A673 (cell line): ENCODE measurements around the gene ZSWIM9.

Experiments
- EZH2 ChIP-seq: fragments of 200-600 bp; sonication (generic); IDR thresholded peaks from 2 replicates; pipeline ENCODE4 v1.6.1; 2017; ENCODE audit warnings: borderline replicate concordance, low read depth, mild to moderate bottlenecking, mixed read lengths, antibody characterized with exemption, low read length; ENCODE audit not compliant: poor library complexity, severe bottlenecking
- TF ChIP-seq, protein P1 (sequence below): fragments of 300-800, 200-600 bp; sonication (generic); conservative IDR thresholded peaks from 2 replicates; pipeline ENCODE4 v1.5.1; 2017; ENCODE audit warnings: low read depth, mild to moderate bottlenecking, antibody characterized with exemption, low read length, moderate library complexity, mixed read lengths

DNA sequence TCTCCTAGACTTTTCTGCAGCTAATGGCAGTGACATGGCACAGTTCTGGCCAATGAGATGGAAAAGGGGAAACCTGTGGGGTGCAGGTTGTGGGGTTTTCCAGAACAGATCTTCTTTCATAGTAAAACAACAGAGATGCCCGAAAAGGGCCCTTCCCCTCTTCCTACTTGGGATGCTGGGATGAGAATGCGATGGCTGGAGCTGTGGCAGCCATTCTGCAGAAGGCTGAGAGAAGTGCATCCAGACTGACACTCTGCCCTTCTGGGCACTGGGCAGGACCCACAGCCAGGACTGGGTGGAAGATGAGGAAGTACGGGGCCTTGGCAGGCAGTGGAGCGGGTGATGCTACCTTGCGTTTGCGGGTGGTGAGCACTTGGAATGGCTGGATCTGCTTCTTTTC is 42.9 kb upstream of the ZSWIM9 start:
- TF ChIP-seq, protein P1, sequence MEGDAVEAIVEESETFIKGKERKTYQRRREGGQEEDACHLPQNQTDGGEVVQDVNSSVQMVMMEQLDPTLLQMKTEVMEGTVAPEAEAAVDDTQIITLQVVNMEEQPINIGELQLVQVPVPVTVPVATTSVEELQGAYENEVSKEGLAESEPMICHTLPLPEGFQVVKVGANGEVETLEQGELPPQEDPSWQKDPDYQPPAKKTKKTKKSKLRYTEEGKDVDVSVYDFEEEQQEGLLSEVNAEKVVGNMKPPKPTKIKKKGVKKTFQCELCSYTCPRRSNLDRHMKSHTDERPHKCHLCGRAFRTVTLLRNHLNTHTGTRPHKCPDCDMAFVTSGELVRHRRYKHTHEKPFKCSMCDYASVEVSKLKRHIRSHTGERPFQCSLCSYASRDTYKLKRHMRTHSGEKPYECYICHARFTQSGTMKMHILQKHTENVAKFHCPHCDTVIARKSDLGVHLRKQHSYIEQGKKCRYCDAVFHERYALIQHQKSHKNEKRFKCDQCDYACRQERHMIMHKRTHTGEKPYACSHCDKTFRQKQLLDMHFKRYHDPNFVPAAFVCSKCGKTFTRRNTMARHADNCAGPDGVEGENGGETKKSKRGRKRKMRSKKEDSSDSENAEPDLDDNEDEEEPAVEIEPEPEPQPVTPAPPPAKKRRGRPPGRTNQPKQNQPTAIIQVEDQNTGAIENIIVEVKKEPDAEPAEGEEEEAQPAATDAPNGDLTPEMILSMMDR, result no peak
- no peak for TF ChIP-seq EZH2
